GM19238 (cell line): Measurements from ENCODE around the gene CHST6.
"Not testable (repeated sequence)": the region's sequence is repeated elsewhere in the genome, so short reads cannot be mapped to it uniquely, and the experiment has no call there.

Experiments used
- DNase-seq: peaks from one replicate; pipeline ENCODE4 v3.0.0; 2011; ENCODE audit warnings: low spot score; ENCODE audit not compliant: insufficient read length

CHST6 gene

GRCh38 chr16:75495076-75495674 is at the start of gene CHST6:
Gene CHST6 (minus strand): TSS chr16:75495441. CDS start chr16:75479828, 15,613 bp downstream.
- DNase-seq, result peak; percentile 58

- DNase-seq, result not testable (repeated sequence)
Measured at GRCh38 chr16:75542462-75542861, 47.2 kb upstream of the CHST6 start.

- no peak for DNase-seq
Measured at GRCh38 chr16:75541236-75541635, 46.0 kb upstream of the CHST6 start.

- DNase-seq, result not testable (repeated sequence)
Measured at GRCh38 chr16:75538882-75539565, 43.8 kb upstream of the CHST6 start.

- DNase-seq, result no peak
Measured at GRCh38 chr16:75537776-75538175, 42.5 kb upstream of the CHST6 start.

- no peak for DNase-seq
Measured at GRCh38 chr16:75535901-75536300, 40.7 kb upstream of the CHST6 start, which contains the start of gene CHST5. Gene CHST5 (minus strand): TSS chr16:75536108. CDS start chr16:75530384, 5,724 bp downstream.

GRCh38 chr16:75535211-75535843 is 40.1 kb upstream of the CHST6 start:
- no peak for DNase-seq

- no peak for DNase-seq
Measured at GRCh38 chr16:75534560-75535205, 39.4 kb upstream of the CHST6 start.

GRCh38 chr16:75532791-75533190 is 37.5 kb upstream of the CHST6 start:
- DNase-seq, result no peak

- no peak for DNase-seq
Measured at GRCh38 chr16:75532142-75532765, 37.0 kb upstream of the CHST6 start.

- no peak for DNase-seq
Measured at GRCh38 chr16:75529959-75530358, 34.7 kb upstream of the CHST6 start.

GRCh38 chr16:75529056-75529905 is 34.0 kb upstream of the CHST6 start:
- DNase-seq, result no peak

- DNase-seq, result no peak
Measured at GRCh38 chr16:75527825-75528299, 32.6 kb upstream of the CHST6 start.

- DNase-seq, result no peak
Measured at GRCh38 chr16:75526032-75526790, 31.0 kb upstream of the CHST6 start.

GRCh38 chr16:75519175-75519574 is 23.9 kb upstream of the CHST6 start:
- no peak for DNase-seq

- DNase-seq, result not testable (repeated sequence)
Measured at GRCh38 chr16:75516189-75516966, 21.1 kb upstream of the CHST6 start.

- no peak for DNase-seq
Measured at GRCh38 chr16:75514296-75514695, 19.1 kb upstream of the CHST6 start.

GRCh38 chr16:75506574-75506973 is 11.3 kb upstream of the CHST6 start:
- DNase-seq, result no peak

- DNase-seq, result no peak
Measured at GRCh38 chr16:75506107-75506506, 10.9 kb upstream of the CHST6 start.
